C4-2B (cell line): ENCODE measurements around the gene KANSL1L.

ENCODE experiments used
- CTCF ChIP-seq: fragments of 450-650 bp; conservative IDR thresholded peaks from 2 replicates; pipeline ENCODE4 v1.5.1; 2017; ENCODE audit warnings: mild to moderate bottlenecking
- ZFX ChIP-seq: fragments of 450-650 bp; IDR thresholded peaks from 2 replicates; pipeline ENCODE4 v1.6.1; 2017

GRCh38 chr2:210009896-210010295 lies 161.3 kb downstream of the KANSL1L start:
- TF ChIP-seq CTCF (no peak), ZFX (no peak)
